ENCODE measurements around the gene CNOT4. TPM values are rescaled to one million over a fixed set of nuclear protein-coding genes. Genes with fewer than 3 reads are reported as not detected.

CNOT4 gene
- total and polyA plus RNA-seq, 2 of the 8 experiments (the other 6 are each of a cell fraction or from before 2014, with no cell fraction given), result 10.9 to 25.8 TPM

GRCh38 chr7:135434047-135434446 lies 75.9 kb downstream of the CNOT4 start (continued):
- TF ChIP-seq CHD7 (IDR thresholded peaks at IDR 0.05; ENCODE audit: insufficient replicate concordance, low read length), result no peak
- no peak for TF ChIP-seq SUZ12 (IDR thresholded peaks at IDR 0.05; ENCODE audit: low read length)
- no peak for TF ChIP-seq ATF2 (IDR thresholded peaks at IDR 0.05; ENCODE audit: low read length)
- TF ChIP-seq KDM4A (IDR thresholded peaks at IDR 0.05; ENCODE audit: low read depth, low read length, severe bottlenecking), result no peak
- no peak for TF ChIP-seq SRF (IDR thresholded peaks at IDR 0.05; ENCODE audit: low read depth, low read length)
- TF ChIP-seq EZH2 (IDR thresholded peaks at IDR 0.05; ENCODE audit: low read depth, low read length, severe bottlenecking), result no peak
